Right atrium auricular region (tissue), 2 donors: Measurements from ENCODE around the gene MRPL52. TPM values are rescaled to one million over a fixed set of nuclear protein-coding genes. Genes with fewer than 3 reads are reported as not detected.

Source experiments
- DNase-seq: peaks from one replicate; pipeline ENCODE4 v3.0.0-alpha.2; 2019; ENCODE audit warnings: low spot score
- H3K27ac ChIP-seq, 2 donors: fragments of 200-600 bp; sonication (generic); 1 replicate in 1 of 2; 2 replicates in 1 of 2; pipeline ENCODE4 v1.5.1; 2016 to 2019
- H3K27me3 ChIP-seq, 2 donors: fragments of 200-600 bp; sonication (generic); one replicate each; pipeline versions ENCODE4 v1.5.1 to v1.6.0; 2017 to 2019
- H3K36me3 ChIP-seq: fragments of 200-600 bp; sonication (generic); one replicate; pipeline ENCODE4 v1.5.1; 2016
- H3K4me1 ChIP-seq, 2 donors: fragments of 200-600 bp; sonication (generic); one replicate each; pipeline versions ENCODE4 v1.5.1 to v1.6.0; 2017 to 2019
- H3K4me3 ChIP-seq, 2 donors: fragments of 200-600 bp; sonication (generic); 1 replicate in 1 of 2; 2 replicates in 1 of 2; pipeline ENCODE4 v1.5.1; 2017 to 2019; ENCODE audit warnings: mild to moderate bottlenecking in 1 of 2, moderate library complexity in 1 of 2
- H3K9me3 ChIP-seq, 2 donors: fragments of 200-600 bp; sonication (generic); one replicate each; pipeline ENCODE4 v1.5.1; 2019
- CTCF ChIP-seq, 2 donors: fragments of 200-600 bp; sonication (generic); IDR thresholded peaks; one replicate each; pipeline ENCODE4 v1.5.1; 2019; ENCODE audit warnings: antibody characterized with exemption in 2 of 2
- total RNA-seq, 2 donors: library from RNA; depleted of rRNA; stranded (reverse); fragments of >200 nt; gene quantifications; one replicate each; pipeline ENCODE4 v1.1.0, GENCODE V29; 2016

Gene MRPL52
- total RNA-seq, 2 donors from 2014 or later, result 59.4 to 168 TPM

GRCh38 chr14:22830443-22831010 is 840 bp downstream of the MRPL52 start:
- Histone ChIP-seq H3K4me1 (peaks cover 0 to 9% of the 10 kb centered on the region in 2 donors), H3K4me3 (peak overlapping the region; percentile 74 to 84), H3K9me3 (no peaks in the 10 kb centered on the region), H3K36me3 (peaks cover 7% of the 10 kb centered on the region), H3K27me3 (no peaks in the 10 kb centered on the region), H3K27ac (peak overlapping the region in 1 of 2 donors; percentile 78)
- TF ChIP-seq CTCF (IDR thresholded peaks at IDR 0.05), result no peak
- DNase-seq, result no peak

- no peaks in the 10 kb centered on the region for H3K27me3 ChIP-seq
- peaks cover 7% of the 10 kb centered on the region for H3K36me3 ChIP-seq
- H3K27ac ChIP-seq, result peak overlapping the region in 1 of 2 donors; percentile 85
- no peak overlapping the region for H3K4me3 ChIP-seq
- H3K4me1 ChIP-seq, result peaks cover 0 to 25% of the 10 kb centered on the region in 2 donors
- no peak for TF ChIP-seq CTCF (IDR thresholded peaks at IDR 0.05)
- no peaks in the 10 kb centered on the region for H3K9me3 ChIP-seq
- DNase-seq, result no peak
These were observed 5.8 kb downstream of the MRPL52 start for GRCh38 chr14:22835505-22835904.

- Histone ChIP-seq H3K27me3 (no peaks in the 10 kb centered on the region), H3K4me3 (peak within 1 kb of the TSS; percentile 83 to 89), H3K4me1 (peaks cover 0 to 22% of the 10 kb centered on the region in 2 donors), H3K9me3 (no peaks in the 10 kb centered on the region), H3K36me3 (peaks cover 11% of the 10 kb centered on the region), H3K27ac (peak within 1 kb of the TSS; percentile 85 to 91)
- DNase-seq, result peak; percentile 88
- TF ChIP-seq CTCF (IDR thresholded peaks at IDR 0.05), result peak in 1 of 2 donors; percentile 60
These were observed 6.8 kb downstream of the MRPL52 start, which contains the start of gene MMP14 for GRCh38 chr14:22836301-22837113. TSS of gene MMP14 (plus strand) at chr14:22836585. CDS start at chr14:22836818, 233 bp downstream.

- no peak for DNase-seq
- Histone ChIP-seq H3K36me3 (peaks cover 19% of the 10 kb centered on the region), H3K4me1 (peaks cover 0 to 22% of the 10 kb centered on the region in 2 donors)
These were observed 7.5 kb downstream of the MRPL52 start for GRCh38 chr14:22837114-22837749.

More at GRCh38 chr14:22837114-22837749, 7.5 kb downstream of the MRPL52 start:
- Histone ChIP-seq H3K9me3 (no peaks in the 10 kb centered on the region), H3K4me3 (peak overlapping the region; percentile 83 to 89), H3K27ac (peak overlapping the region; percentile 85 to 91), H3K27me3 (no peaks in the 10 kb centered on the region)
- no peak for TF ChIP-seq CTCF (IDR thresholded peaks at IDR 0.05)
